IPS-18a (cell line): ENCODE measurements around the gene FRMPD4.

Experiments
- H3K27ac ChIP-seq: one replicate; pipeline ENCODE4 v1.5.1; 2013; ENCODE audit warnings: low read length
- H3K27me3 ChIP-seq: one replicate; pipeline ENCODE4 v1.6.1; 2013; ENCODE audit warnings: mild to moderate bottlenecking, low read length; ENCODE audit not compliant: control insufficient read depth, insufficient read depth
- H3K36me3 ChIP-seq: one replicate; pipeline ENCODE4 v1.6.1; 2013; ENCODE audit warnings: low read depth, low read length; ENCODE audit not compliant: control insufficient read depth
- H3K4me1 ChIP-seq: one replicate; pipeline ENCODE4 v1.6.1; 2013; ENCODE audit warnings: low read depth, low read length; ENCODE audit not compliant: control insufficient read depth
- H3K4me3 ChIP-seq: one replicate; pipeline ENCODE4 v1.5.1; 2013; ENCODE audit warnings: low read length
- H3K9ac ChIP-seq: one replicate; pipeline ENCODE4 v1.6.1; 2013; ENCODE audit warnings: mild to moderate bottlenecking, low read length, moderate library complexity
- H3K9me3 ChIP-seq: one replicate; pipeline ENCODE4 v1.6.1; 2013; ENCODE audit warnings: low read depth, low read length; ENCODE audit not compliant: control insufficient read depth

FRMPD4 gene

GRCh38 chrX:12554206-12554605 is 415.9 kb downstream of the FRMPD4 start:
- Histone ChIP-seq H3K27me3 (no peaks in the 10 kb centered on the region), H3K36me3 (no peaks in the 10 kb centered on the region), H3K9me3 (no peaks in the 10 kb centered on the region), H3K27ac (no peak overlapping the region), H3K4me3 (no peak overlapping the region), H3K4me1 (no peaks in the 10 kb centered on the region), H3K9ac (no peak overlapping the region)

DNA sequence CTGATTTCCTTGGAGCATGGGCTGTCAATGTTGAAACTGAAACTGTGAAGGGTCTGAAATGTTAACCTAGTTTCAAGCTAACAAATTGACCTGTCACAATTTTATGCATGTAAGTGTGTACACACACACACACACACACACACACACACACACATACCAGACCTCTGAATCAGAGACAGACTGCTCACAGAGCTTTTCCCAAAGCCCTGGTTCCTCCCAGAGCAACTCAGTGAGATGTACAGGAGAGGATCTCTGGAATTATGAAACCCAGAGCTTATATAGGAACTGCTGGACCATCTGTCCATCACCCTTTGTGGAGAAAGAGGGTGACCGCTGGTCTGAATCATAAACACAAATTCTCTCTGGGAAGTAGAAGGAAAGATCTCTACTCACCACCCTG is 424.8 kb downstream of the FRMPD4 start:
- Histone ChIP-seq H3K27me3 (no peaks in the 10 kb centered on the region), H3K9ac (no peak overlapping the region), H3K4me1 (no peaks in the 10 kb centered on the region), H3K36me3 (no peaks in the 10 kb centered on the region), H3K9me3 (no peaks in the 10 kb centered on the region), H3K4me3 (no peak overlapping the region), H3K27ac (no peak overlapping the region)

DNA sequence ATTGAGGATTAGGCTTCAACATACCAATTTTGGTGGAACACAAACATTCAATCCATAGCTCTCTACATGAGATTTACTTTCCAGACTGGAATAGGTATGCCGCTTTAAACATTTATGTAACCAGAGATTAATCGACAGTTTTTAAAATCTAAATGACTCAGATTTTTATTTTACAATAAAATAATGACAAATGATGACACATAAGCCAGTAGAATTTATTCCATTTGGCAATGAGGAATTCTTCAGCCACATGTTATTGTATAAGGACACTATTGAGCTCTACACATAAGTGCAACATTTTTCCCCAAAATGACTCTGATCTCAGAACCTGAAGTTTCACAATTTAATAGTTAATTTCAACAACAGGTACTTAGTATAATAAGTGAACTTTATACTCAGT is 425.9 kb downstream of the FRMPD4 start:
- no peak overlapping the region for H3K9ac ChIP-seq
- H3K9me3 ChIP-seq = no peaks in the 10 kb centered on the region
- H3K36me3 ChIP-seq = no peaks in the 10 kb centered on the region
- H3K4me3 ChIP-seq = no peak overlapping the region
- H3K4me1 ChIP-seq = no peaks in the 10 kb centered on the region
- no peak overlapping the region for H3K27ac ChIP-seq
- H3K27me3 ChIP-seq = no peaks in the 10 kb centered on the region

GRCh38 chrX:12567857-12568256 is 429.6 kb downstream of the FRMPD4 start:
- H3K27me3 ChIP-seq = no peaks in the 10 kb centered on the region
- no peaks in the 10 kb centered on the region for H3K36me3 ChIP-seq
- H3K27ac ChIP-seq = no peak overlapping the region
- H3K9ac ChIP-seq = no peak overlapping the region
- H3K4me3 ChIP-seq = no peak overlapping the region
- no peaks in the 10 kb centered on the region for H3K9me3 ChIP-seq
- peaks cover 7% of the 10 kb centered on the region for H3K4me1 ChIP-seq

DNA sequence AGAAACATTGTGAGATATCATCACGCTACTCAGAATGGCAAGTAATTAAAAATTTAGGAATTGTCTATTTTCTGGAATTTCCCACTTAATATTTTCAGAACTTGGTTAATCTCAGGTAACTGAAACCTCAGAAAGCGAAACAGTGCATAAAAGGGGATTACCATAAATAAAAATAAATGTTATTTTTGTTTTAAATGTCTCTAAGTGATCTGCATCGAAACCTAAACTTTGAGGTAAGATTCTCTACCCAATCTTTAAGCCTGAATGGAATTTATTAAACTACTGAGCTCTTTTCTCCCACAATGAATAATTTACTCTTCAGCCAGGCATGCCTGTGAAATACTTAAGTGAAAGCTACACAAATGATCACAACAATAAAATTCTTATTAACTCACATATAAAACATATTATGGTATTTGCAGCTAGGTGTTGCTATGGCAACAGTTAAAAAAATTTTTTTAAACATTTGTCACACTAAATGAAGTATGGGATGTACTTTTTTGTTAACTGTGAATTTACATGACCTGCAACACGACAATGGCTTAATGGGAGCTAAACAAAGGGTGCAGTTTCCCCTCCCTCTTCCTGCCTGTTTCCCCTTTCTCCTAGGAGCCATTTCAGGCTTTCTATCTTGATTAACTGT is 432.7 kb downstream of the FRMPD4 start:
- H3K9me3 ChIP-seq = no peaks in the 10 kb centered on the region

GRCh38 chrX:12579311-12579710 is 441.0 kb downstream of the FRMPD4 start:
- Histone ChIP-seq H3K27ac (no peak overlapping the region), H3K9ac (no peak overlapping the region), H3K9me3 (no peaks in the 10 kb centered on the region), H3K36me3 (no peaks in the 10 kb centered on the region), H3K27me3 (no peaks in the 10 kb centered on the region), H3K4me3 (no peak overlapping the region), H3K4me1 (no peaks in the 10 kb centered on the region)

More for the DNA sequence above, 432.7 kb downstream of the FRMPD4 start:
- H3K36me3 ChIP-seq = no peaks in the 10 kb centered on the region
- no peaks in the 10 kb centered on the region for H3K27me3 ChIP-seq
- H3K4me1 ChIP-seq = peaks cover 7% of the 10 kb centered on the region
- no peak overlapping the region for H3K4me3 ChIP-seq
- peak overlapping the region; percentile 7 for H3K9ac ChIP-seq
- H3K27ac ChIP-seq = no peak overlapping the region

GRCh38 chrX:12580548-12580947 is 442.3 kb downstream of the FRMPD4 start:
- Histone ChIP-seq H3K4me3 (no peak overlapping the region), H3K9me3 (no peaks in the 10 kb centered on the region), H3K4me1 (no peaks in the 10 kb centered on the region), H3K9ac (no peak overlapping the region), H3K36me3 (no peaks in the 10 kb centered on the region), H3K27me3 (no peaks in the 10 kb centered on the region), H3K27ac (no peak overlapping the region)

DNA sequence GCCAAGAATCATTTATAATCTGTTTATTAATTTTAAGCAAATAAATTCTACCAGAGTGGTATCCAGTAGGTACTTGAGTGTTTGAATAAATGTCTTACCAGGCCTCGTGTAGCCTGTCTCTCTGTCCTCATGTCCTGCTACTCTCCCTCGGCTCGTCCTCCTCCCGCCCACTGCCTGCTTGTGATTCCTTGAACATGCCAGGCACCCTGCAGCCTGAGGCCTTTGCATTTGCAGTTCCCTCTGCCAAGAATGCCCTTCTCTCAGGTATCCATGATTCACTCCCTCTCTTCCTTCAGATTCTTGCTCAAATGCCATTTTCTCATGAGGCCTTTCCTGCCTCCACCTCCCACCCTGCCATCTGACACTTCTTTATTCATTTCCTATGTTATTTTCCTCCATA is 443.3 kb downstream of the FRMPD4 start:
- Histone ChIP-seq H3K4me3 (no peak overlapping the region), H3K36me3 (no peaks in the 10 kb centered on the region), H3K4me1 (no peaks in the 10 kb centered on the region), H3K9me3 (no peaks in the 10 kb centered on the region), H3K27ac (no peak overlapping the region), H3K9ac (no peak overlapping the region), H3K27me3 (no peaks in the 10 kb centered on the region)

- no peaks in the 10 kb centered on the region for H3K36me3 ChIP-seq
- no peak overlapping the region for H3K9ac ChIP-seq
- no peaks in the 10 kb centered on the region for H3K4me1 ChIP-seq
- H3K27me3 ChIP-seq = no peaks in the 10 kb centered on the region
- H3K9me3 ChIP-seq = no peaks in the 10 kb centered on the region
- no peak overlapping the region for H3K27ac ChIP-seq
- H3K4me3 ChIP-seq = no peak overlapping the region
These were observed 444.4 kb downstream of the FRMPD4 start for GRCh38 chrX:12582649-12583048.

- no peak overlapping the region for H3K4me3 ChIP-seq
- no peaks in the 10 kb centered on the region for H3K9me3 ChIP-seq
- no peak overlapping the region for H3K9ac ChIP-seq
- H3K4me1 ChIP-seq = no peaks in the 10 kb centered on the region
- no peaks in the 10 kb centered on the region for H3K27me3 ChIP-seq
- no peaks in the 10 kb centered on the region for H3K36me3 ChIP-seq
- H3K27ac ChIP-seq = no peak overlapping the region
These were observed 445.3 kb downstream of the FRMPD4 start for GRCh38 chrX:12583543-12583942.

- H3K27ac ChIP-seq = no peak overlapping the region
- H3K36me3 ChIP-seq = no peaks in the 10 kb centered on the region
- H3K9ac ChIP-seq = no peak overlapping the region
- no peak overlapping the region for H3K4me3 ChIP-seq
- H3K27me3 ChIP-seq = no peaks in the 10 kb centered on the region
- no peaks in the 10 kb centered on the region for H3K9me3 ChIP-seq
- peaks cover 3% of the 10 kb centered on the region for H3K4me1 ChIP-seq
These were observed 457.4 kb downstream of the FRMPD4 start for GRCh38 chrX:12595720-12596119.

DNA sequence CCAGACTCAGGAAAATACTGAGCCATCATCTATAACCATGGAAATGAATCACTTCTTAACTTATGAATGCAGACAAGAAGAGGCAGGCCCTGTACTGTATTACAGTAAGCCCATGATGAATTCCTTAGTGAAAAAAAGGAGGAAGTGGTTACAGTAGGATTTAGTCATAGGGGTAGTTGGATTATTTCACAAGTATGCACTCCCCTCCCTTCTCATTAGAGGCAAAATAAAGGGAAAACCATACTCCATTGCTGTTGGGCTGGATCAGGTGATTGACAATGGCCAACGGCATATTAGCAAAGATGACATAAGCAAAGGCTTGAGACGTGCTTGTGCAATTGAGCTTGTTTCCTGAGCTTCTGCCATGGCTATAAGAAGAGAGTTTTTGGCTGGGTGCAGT is 471.8 kb downstream of the FRMPD4 start:
- H3K27me3 ChIP-seq = no peaks in the 10 kb centered on the region

More for the DNA sequence above, 471.8 kb downstream of the FRMPD4 start:
- H3K9me3 ChIP-seq = no peaks in the 10 kb centered on the region
- H3K4me1 ChIP-seq = no peaks in the 10 kb centered on the region
- H3K4me3 ChIP-seq = no peak overlapping the region
- H3K27ac ChIP-seq = no peak overlapping the region
- no peaks in the 10 kb centered on the region for H3K36me3 ChIP-seq
- H3K9ac ChIP-seq = no peak overlapping the region
